CD4-positive, alpha-beta T cell (primary cell): Measurements from ENCODE around the gene SNX24. TPM values are rescaled to one million over a fixed set of nuclear protein-coding genes. Genes with fewer than 3 reads are reported as not detected.

Experiments
- ATAC-seq: fragments of 200-7000 bp; cut with Tn5 transposase; one replicate; pipeline ENCODE4 v1.10.0; 2022; ENCODE audit warnings: mild to moderate bottlenecking; ENCODE audit not compliant: poor library complexity
- CTCF ChIA-PET: fragments of 350-600 bp; sonication (Branson Sonifier 250); formaldehyde crosslinking; loops from one replicate; lab custom pipeline; 2021; ENCODE audit warnings: antibody characterized with exemption, inconsistent platforms; lab: Charles Lee
- POLR2A ChIA-PET: fragments of 350-600 bp; sonication (Branson Sonifier 250); formaldehyde crosslinking; loops from one replicate; lab custom pipeline; 2021; ENCODE audit warnings: antibody characterized with exemption, inconsistent platforms; lab: Charles Lee
- DNase-seq, 14 experiments: peaks; one replicate each; pipeline ENCODE4 v3.0.0-alpha.2; 2013 to 2020; ENCODE audit warnings: mixed read lengths in 2 of 14
- H3K27ac ChIP-seq, 2 donors: one replicate each; pipeline versions ENCODE4 v1.5.1 to v1.7.0; 2013; ENCODE audit warnings: low read length in 2 of 2, low read depth in 1 of 2, mild to moderate bottlenecking in 1 of 2
- H3K27me3 ChIP-seq, 2 experiments: 1 replicate in 1 of 2; 2 replicates in 1 of 2; pipeline versions ENCODE4 v1.6.1 to v1.7.0; 2013; ENCODE audit warnings: low read length in 2 of 2, control low read depth in 1 of 2, mild to moderate bottlenecking in 1 of 2, moderate library complexity in 1 of 2; ENCODE audit not compliant: insufficient read depth in 2 of 2, control insufficient read depth in 1 of 2
- H3K36me3 ChIP-seq: one replicate; pipeline ENCODE4 v1.6.1; 2013; ENCODE audit warnings: low read length, control low read depth; ENCODE audit not compliant: insufficient read depth
- H3K4me1 ChIP-seq: one replicate; pipeline ENCODE4 v1.6.1; 2013; ENCODE audit warnings: low read length, control low read depth; ENCODE audit not compliant: insufficient read depth
- H3K4me3 ChIP-seq: one replicate; pipeline ENCODE4 v1.5.1; 2013; ENCODE audit warnings: mild to moderate bottlenecking, low read length, moderate library complexity
- H3K9me3 ChIP-seq, 2 experiments: 1 replicate in 1 of 2; 2 replicates in 1 of 2; pipeline versions ENCODE4 v1.6.1 to v1.7.0; 2013; ENCODE audit warnings: low read length in 2 of 2, mild to moderate bottlenecking in 2 of 2, control low read depth in 1 of 2, moderate library complexity in 1 of 2; ENCODE audit not compliant: control insufficient read depth in 1 of 2, insufficient read depth in 1 of 2
- H3K27ac Mint-ChIP-seq: one replicate; pipeline ENCODE4 v1.8.0; 2020; ENCODE audit warnings: mixed read lengths
- H3K27me3 Mint-ChIP-seq: one replicate; pipeline ENCODE4 v1.8.0; 2021; ENCODE audit warnings: mixed read lengths
- H3K36me3 Mint-ChIP-seq: one replicate; pipeline ENCODE4 v1.8.0; 2021; ENCODE audit warnings: low read depth, mixed read lengths
- H3K4me1 Mint-ChIP-seq: one replicate; pipeline ENCODE4 v1.8.0; 2021; ENCODE audit warnings: low read depth, mixed read lengths
- H3K4me3 Mint-ChIP-seq: one replicate; pipeline ENCODE4 v1.8.0; 2020; ENCODE audit warnings: mild to moderate bottlenecking, mixed read lengths
- H3K9me3 Mint-ChIP-seq: one replicate; pipeline ENCODE4 v1.8.0; 2020; ENCODE audit warnings: mixed read lengths
- CTCF ChIP-seq: fragments of 200-600 bp; IDR thresholded peaks from one replicate; pipeline ENCODE4 v1.8.0; 2022; ENCODE audit warnings: antibody characterized with exemption, mild to moderate bottlenecking
- intact Hi-C, 2 experiments: fragments of 100-400 bp; cut with DNase I in 1 of 2; cut with micrococcal nuclease in 1 of 2; formaldehyde crosslinking; loops; one replicate each; pipeline versions ENCODE4 v1.15.1 to v1.9.0; 2023 to 2025; cut with DNase I, micrococcal nuclease
- total RNA-seq, 174 experiments: library from RNA in 2 of 174; stranded (reverse) in 2 of 174; gene quantifications; one replicate each; pipeline ENCODE4 v1.2.3 and lab custom pipeline; 2021 to 2026

The SNX24 gene
- total RNA-seq, 2 experiments from 2014 or later, result 2.3 to 3.0 TPM

- no peaks in the 10 kb centered on the region for H3K4me1 ChIP-seq
- H3K27ac ChIP-seq, result no peak overlapping the region
- no peak overlapping the region for H3K27ac Mint-ChIP-seq
- no peaks in the 10 kb centered on the region for H3K36me3 ChIP-seq
- ChIA-PET CTCF (no interaction called here), POLR2A (no interaction called here)
- no peaks in the 10 kb centered on the region for H3K9me3 ChIP-seq
- H3K27me3 ChIP-seq, result no peaks in the 10 kb centered on the region
- peaks cover 3% of the 10 kb centered on the region for H3K36me3 Mint-ChIP-seq
- peaks cover 4% of the 10 kb centered on the region for H3K9me3 Mint-ChIP-seq
- no peaks in the 10 kb centered on the region for H3K4me1 Mint-ChIP-seq
- H3K4me3 Mint-ChIP-seq, result no peak overlapping the region
- no peak for DNase-seq
- intact Hi-C loops, result no loop called here
- ATAC-seq, result no peak
- no peaks in the 10 kb centered on the region for H3K27me3 Mint-ChIP-seq
- TF ChIP-seq CTCF, result no peak
- H3K4me3 ChIP-seq, result no peak overlapping the region
These were observed 106.2 kb downstream of the SNX24 start for GRCh38 chr5:122951658-122952057.

GRCh38 chr5:122954719-122955118 lies 109.3 kb downstream of the SNX24 start:
- ATAC-seq (no peak), DNase-seq (no peak)
- POLR2A ChIA-PET, result no interaction called here

DNA sequence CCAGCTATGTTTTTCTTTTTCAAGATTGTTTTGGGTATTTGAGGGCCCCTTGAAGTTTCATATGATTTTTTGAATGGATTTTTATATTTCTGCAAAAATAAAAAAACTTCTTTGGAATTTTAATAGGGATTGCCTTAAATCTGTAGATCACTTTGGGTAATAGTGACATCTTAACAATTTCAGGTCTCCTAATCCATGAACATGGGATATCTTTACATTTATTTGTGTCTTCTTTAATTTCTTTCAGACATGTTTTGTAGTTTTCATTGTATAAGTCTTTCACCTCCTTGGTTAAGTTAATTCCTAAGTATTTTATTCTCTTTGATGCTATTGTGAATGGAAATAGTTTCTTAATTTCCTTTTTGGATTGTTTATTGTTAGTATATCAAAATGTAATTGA lies 112.0 kb downstream of the SNX24 start:
- H3K27ac ChIP-seq, result no peak overlapping the region
- intact Hi-C loops, result no loop called here
- POLR2A ChIA-PET, result no interaction called here
- H3K4me3 Mint-ChIP-seq, result no peak overlapping the region
- H3K36me3 ChIP-seq, result no peaks in the 10 kb centered on the region
- CTCF ChIA-PET, result no interaction called here
- peaks cover 2% of the 10 kb centered on the region for H3K9me3 Mint-ChIP-seq
- H3K36me3 Mint-ChIP-seq, result peaks cover 4% of the 10 kb centered on the region
- no peaks in the 10 kb centered on the region for H3K9me3 ChIP-seq
- no peaks in the 10 kb centered on the region for H3K4me1 Mint-ChIP-seq
- H3K27me3 Mint-ChIP-seq, result no peaks in the 10 kb centered on the region
- TF ChIP-seq CTCF, result no peak
- H3K4me3 ChIP-seq, result no peak overlapping the region
- DNase-seq (no peak), ATAC-seq (no peak)
- H3K4me1 ChIP-seq, result no peaks in the 10 kb centered on the region
- H3K27ac Mint-ChIP-seq, result no peak overlapping the region
- H3K27me3 ChIP-seq, result no peaks in the 10 kb centered on the region

More at GRCh38 chr5:122954719-122955118, 109.3 kb downstream of the SNX24 start:
- Mint-ChIP-seq H3K36me3 (peaks cover 4% of the 10 kb centered on the region), H3K27me3 (no peaks in the 10 kb centered on the region), H3K4me3 (no peak overlapping the region), H3K27ac (no peak overlapping the region), H3K9me3 (peaks cover 4% of the 10 kb centered on the region), H3K4me1 (no peaks in the 10 kb centered on the region)
- Histone ChIP-seq H3K4me3 (no peak overlapping the region), H3K27me3 (no peaks in the 10 kb centered on the region), H3K36me3 (no peaks in the 10 kb centered on the region), H3K4me1 (no peaks in the 10 kb centered on the region), H3K27ac (no peak overlapping the region), H3K9me3 (no peaks in the 10 kb centered on the region)
- CTCF ChIA-PET, result no interaction called here
- intact Hi-C loops, result no loop called here
- TF ChIP-seq CTCF, result no peak
